GM18505 (cell line): ENCODE measurements around the gene HOXB5.

ENCODE experiments used
- ATAC-seq: cut with Tn5 transposase; IDR thresholded peaks from one replicate; pipeline ENCODE4 v1.9.1; 2021; ENCODE audit not compliant: unreplicated experiment
- POLR2A ChIP-seq: IDR thresholded peaks from 4 replicates; pipeline ENCODE4 v1.6.1; 2011; ENCODE audit warnings: borderline replicate concordance; ENCODE audit not compliant: insufficient read depth, insufficient read length; ENCODE audit errors: extremely low read depth

Gene HOXB5

DNA sequence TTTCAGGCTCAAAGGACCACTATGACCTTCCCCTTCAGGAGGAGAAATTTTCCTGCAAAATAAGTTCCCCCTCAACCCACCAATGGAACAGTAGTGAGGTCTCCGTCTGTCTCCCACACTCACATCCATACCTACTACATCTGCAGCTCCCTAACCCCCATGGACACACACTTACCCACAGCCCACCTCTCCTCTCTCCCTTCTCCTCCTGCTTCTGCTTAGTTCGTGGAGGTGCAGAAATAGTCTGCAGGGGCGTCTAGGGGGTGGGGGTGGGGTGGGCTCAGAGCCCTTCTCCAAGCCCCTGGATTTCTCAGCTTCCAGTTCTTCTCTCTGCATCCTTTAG lies 24.4 kb downstream of the HOXB5 start:
- no peak for ATAC-seq
- no peak for TF ChIP-seq POLR2A

DNA sequence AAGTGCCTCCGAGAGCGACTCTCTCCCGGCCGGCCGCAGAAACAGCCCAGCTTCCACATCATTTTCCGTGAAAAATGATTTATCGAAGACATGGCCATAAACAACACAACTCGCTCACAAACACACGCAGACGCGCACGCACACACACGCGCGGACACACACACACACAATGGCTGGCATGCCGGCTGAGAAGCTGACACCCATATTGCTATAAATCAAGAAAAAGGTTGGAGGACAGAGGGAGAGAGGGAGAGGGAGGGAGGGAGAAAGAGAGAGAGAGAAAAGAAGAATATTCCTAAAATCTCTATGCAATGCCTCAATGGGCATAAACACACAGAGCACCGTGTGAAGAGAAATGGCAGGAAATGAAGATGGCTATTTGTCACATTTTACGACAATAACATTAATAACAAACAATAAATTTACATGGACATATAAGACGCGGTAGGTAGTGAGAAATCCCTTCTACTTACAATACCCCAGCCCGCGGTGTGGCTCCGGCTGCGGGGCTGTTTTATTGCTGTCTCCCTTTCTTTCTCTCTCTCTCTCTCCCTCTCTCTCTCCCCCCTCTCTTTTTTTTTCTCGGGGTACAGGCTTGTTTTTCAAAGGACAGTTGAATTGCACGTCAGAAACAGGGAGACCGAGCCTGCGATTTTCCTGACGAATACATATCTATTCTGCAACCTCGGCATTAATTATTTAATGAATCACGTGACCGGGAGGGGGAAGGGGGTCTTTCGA lies 24.9 kb downstream of the HOXB5 start:
- ATAC-seq, result no peak
- TF ChIP-seq POLR2A, result no peak

DNA sequence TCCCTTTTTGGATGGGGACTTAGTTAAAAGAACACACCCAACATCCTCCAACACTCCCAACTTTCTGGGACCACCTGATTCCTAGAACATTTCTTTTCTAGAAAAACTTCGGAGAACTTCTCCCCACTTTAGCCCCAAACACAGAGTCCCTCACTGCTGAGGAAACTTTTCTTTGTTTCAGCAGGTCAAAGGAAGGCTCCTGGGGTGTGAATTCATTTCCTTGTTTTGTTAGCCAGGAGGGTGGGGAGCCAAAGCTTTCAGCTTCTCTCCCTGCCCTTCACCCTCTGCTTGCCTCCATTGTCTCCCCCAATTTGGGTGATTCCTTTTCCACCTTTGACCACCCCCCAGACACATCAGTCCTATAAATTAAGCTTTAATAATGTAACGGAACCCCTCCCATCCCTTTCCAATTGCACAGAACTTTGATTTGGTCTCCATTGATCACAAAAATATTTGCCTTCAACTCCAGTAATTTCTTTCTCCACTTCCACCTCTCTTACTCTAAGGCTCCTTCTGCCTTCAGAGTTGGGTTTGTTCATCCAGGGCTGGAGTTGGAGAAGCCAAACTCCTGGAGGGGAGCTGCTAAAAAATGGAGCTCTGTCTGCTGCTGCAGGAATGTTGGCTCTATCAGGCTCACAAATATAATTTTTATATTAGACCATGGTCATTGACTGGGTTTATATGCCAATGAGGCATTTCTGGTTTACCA lies 25.8 kb downstream of the HOXB5 start:
- no peak for ATAC-seq
- no peak for TF ChIP-seq POLR2A

DNA sequence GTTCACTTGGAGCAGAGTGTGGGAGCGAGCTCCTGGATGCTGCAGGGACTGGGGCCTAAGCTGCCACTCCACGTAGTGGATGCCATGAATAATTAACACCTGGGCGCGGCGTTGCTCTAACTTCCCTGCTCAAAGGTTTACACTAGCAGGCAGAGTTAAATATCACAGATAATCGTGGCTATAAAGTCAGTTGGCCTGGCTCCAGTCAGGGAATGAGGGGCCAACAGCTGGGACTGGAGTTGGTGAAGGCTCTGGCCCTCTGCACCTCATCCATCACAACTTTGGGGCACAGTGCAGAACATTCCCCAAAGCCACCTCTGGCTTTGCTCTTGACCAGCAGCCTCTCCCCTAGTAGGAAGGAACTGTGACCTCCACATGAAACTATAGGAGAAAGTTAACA lies 26.4 kb downstream of the HOXB5 start:
- no peak for ATAC-seq
- TF ChIP-seq POLR2A, result no peak

DNA sequence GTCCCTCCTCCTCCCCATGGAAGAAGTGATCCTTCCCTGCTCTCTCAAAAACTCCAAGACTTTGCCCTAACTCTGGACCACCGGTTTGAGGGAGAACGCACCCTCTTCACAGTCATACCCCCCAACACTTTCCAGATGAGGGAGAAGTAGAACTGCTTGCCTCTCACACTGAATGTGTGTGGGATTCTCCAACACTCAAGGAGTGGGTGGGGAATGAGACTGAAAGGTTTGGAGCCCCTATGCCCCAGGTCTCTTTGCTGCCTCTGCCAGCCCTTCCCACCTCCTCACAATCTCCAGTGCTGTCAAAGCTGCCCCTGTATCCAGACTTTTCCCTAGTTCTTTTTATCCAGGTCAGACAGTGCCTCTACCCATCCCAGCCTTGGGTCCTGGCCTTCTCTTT lies 26.9 kb downstream of the HOXB5 start:
- no peak for TF ChIP-seq POLR2A
- no peak for ATAC-seq

DNA sequence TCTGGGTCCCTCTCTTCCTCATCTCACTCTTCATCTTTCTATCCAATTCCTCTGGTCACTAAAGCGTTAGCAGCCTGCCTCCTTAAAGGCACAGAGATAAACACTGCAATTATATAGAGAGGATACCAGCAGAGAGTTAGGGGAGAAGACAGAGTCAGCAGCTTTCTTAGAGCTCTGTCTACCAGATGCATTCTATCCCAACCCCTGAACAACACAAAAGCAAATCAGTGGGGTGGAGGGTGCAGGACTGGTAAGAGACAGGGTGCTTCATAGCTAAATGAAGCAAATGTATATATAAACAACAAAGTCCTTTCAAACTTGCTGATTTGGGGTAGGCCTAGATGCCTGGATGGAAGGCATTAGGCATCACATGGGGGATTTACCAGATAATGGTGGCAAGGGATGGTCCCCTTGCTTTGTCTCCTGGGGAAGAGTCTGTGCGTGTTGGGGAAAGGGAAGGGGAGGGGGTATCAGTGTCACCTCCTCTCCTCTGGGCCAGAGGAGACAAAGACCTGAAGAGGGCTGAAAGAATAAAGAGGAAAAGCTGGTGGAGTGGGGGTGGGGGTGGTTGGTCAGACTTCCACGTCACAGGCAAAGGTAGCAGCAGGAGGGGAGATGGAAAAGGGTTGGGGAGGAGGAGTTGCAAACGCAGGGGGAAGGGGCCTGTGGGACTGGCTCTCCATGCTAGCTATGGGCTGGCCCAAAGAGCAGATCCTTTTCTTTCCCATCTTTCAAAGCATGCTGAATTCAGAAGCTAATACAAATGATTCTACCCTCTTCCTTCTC lies 27.5 kb downstream of the HOXB5 start:
- no peak for ATAC-seq
- no peak for TF ChIP-seq POLR2A

DNA sequence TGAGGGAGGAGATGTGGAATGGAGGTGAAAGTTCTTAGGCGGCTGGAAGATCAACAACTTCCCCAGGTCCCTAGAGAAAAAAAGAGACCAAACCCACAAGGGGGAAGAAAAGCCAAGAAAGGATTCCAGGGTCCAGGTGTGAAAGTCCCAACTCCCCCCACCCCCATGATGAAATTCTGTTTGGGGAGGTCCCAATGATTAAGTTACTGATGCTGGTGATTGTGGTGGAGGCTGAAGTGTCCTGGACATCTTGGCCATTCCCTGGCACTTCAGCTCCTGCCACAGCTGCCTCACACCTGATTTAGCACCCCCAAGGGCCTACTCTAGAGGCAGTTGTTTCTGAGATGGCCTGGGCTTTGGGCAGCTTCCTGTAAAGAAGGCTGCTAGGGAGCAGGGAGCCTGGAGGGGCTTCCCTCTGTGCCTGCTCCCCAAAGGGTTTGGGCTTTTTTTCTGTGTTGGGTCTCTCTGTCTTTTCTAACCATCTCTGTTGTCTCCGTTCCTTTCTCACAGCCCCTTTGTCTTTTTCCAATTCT lies 28.5 kb downstream of the HOXB5 start:
- no peak for ATAC-seq
- no peak for TF ChIP-seq POLR2A

DNA sequence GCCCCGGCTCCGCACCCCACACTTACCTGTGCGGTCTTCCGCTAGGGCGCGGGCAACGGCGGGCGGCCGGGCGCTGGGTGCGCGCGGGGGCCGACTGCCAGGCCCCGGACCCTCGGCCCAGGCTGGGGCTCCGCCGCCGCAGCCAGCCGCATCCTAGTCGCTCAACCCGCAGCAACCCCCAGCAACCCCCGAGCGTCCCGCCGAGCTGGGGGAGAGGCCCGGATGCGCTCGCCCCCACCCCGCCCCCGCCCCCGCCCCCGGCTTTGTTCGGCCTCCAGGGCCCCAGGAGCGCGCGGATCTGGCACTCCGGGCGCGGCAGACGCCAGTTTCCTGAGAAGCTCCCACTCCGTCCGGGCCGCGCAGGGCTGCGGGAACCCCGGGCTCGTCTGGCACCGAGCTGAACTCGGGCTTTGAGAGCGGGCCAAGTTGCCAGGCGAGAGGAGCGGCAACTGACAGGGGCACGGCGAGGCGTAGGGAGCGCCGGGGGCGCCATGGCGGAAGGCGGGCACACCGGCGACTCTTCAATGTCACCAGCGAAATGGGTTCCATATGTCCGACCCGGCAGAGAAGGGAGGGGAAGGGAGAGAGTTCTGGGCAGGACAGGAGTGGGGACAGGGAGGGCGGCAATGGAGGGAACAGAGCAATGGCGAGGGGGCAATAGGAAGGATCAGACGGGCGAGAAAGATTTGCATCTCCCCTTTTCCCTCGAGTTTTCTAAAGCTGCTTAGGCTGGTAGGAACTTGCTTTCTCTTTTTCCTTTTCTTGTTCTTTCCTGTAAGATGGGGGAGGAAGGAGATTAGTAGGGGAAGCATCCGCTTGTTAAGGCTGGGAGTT lies 29.2 kb downstream of the HOXB5 start:
- no peak for ATAC-seq
- no peak for TF ChIP-seq POLR2A

DNA sequence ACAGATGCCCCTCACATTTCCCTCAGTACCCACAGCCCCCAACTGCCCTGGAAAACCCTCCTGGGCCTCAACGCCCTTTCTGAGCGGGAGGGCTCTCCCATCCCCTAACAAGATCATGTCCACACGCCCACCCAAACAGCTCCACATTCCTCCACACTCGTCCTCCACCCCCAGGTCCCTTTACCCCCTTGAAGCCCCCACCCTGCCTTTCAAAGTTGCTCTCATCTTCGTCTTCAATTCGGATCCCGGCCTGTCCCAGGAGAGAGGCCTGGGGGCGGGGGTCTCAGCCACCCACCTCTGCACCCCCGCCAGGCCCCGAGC lies 29.8 kb downstream of the HOXB5 start:
- no peak for ATAC-seq
- no peak for TF ChIP-seq POLR2A

DNA sequence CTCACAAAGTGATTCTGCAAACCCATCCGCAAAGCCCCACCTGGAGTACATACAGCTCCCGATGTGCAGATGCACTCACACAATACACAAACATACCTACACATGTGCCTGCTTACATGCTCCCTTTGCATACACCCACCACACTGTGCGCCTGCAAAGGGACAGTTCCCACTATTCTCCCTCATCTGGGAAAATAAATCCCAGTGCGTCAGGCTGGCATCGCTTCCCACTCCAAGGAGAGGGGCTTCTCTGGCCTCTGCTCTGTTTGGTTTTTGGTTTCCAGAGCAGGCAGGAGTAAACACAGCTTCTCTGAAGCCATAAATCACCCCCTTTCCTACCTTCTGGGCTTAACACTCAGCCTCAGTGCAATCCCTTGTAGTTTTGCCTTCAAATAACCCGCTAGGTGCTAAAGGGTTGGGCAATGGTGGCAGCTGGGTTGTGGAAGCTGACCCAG lies 30.2 kb downstream of the HOXB5 start:
- TF ChIP-seq POLR2A, result no peak
- no peak for ATAC-seq

DNA sequence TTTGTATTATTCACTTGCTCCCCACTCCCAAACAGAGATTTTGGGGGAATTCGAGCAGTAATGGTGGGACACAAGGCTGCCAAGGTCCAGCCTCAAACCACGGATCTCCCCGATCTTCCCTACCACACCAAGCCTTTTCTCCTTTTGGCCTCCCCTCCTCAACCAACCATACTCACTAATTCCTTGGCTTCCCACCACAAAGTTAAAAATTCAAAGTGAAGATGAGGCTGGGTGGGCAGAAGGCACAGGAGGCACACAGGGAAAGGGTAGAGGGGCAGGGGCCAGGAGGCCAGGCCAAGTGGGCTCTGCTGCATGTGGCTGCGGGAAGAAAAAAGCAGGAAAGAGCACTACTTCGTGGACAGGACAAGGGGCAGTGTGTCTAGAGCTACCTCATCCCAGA lies 30.6 kb downstream of the HOXB5 start:
- ATAC-seq, result no peak
- TF ChIP-seq POLR2A, result no peak

DNA sequence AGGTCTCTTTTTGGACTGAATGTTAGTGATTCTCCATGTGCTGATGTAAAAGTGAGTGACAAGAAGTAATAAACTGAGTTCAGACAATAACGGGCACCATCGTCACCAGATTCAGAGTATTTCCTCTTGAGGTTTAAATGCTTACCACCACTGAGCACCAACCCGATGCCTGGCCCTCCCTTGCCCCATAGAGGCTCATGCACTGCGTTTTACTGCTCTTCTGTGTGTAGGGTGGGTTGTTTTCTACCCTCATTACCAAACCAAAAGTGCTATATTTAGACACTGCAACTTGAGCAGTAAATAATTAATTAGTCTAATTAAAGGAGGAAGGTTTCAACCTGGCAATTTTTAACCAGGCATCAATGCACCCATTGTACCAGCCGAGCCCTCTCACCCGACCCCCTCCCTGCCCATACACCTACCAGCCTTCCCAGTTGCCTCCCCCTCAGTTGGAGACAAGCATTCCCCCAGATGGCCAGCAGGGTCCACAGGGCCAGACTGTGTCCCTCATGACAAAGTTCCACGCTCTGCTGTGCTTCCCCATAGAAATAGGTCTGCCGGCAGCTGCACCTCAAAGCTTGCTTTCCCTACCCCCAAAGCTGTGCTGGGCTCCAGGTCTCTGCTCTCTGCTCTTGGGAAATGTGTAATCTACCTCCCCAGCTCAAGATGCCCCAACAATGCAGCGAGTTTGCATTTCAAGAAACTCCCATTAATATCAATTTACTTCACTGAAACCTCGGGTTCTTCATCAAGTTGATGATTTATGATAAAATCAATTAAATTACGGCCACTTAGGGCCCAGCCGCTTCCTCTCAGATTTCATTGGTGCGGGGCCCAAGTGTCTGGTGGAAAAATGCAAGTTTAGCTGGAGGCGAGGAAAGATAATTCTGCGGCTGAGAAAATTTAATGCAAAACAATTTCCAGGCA lies 31.4 kb downstream of the HOXB5 start:
- no peak for ATAC-seq
- TF ChIP-seq POLR2A, result no peak
